ENCODE measurements around the gene HSD17B7.
"Not testable (repeated sequence)": the region's sequence is repeated elsewhere in the genome, so short reads cannot be mapped to it uniquely, and the experiment has no call there.

GRCh38 chr1:162818666-162819065, 28.2 kb downstream of the HSD17B7 start:
- TF ChIP-seq, protein P1, sequence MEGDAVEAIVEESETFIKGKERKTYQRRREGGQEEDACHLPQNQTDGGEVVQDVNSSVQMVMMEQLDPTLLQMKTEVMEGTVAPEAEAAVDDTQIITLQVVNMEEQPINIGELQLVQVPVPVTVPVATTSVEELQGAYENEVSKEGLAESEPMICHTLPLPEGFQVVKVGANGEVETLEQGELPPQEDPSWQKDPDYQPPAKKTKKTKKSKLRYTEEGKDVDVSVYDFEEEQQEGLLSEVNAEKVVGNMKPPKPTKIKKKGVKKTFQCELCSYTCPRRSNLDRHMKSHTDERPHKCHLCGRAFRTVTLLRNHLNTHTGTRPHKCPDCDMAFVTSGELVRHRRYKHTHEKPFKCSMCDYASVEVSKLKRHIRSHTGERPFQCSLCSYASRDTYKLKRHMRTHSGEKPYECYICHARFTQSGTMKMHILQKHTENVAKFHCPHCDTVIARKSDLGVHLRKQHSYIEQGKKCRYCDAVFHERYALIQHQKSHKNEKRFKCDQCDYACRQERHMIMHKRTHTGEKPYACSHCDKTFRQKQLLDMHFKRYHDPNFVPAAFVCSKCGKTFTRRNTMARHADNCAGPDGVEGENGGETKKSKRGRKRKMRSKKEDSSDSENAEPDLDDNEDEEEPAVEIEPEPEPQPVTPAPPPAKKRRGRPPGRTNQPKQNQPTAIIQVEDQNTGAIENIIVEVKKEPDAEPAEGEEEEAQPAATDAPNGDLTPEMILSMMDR (conservative IDR thresholded peaks at IDR 0.05; ENCODE audit: low read depth, low read length): not testable (repeated sequence)
- TF ChIP-seq EZH2 (IDR thresholded peaks at IDR 0.05; ENCODE audit: borderline replicate concordance, low read depth, low read length, poor library complexity, severe bottlenecking): not testable (repeated sequence)
